Measurements from ENCODE around the gene CCRL2. TPM values are rescaled to one million over a fixed set of nuclear protein-coding genes. Genes with fewer than 3 reads are reported as not detected.
A peak's percentile ranks its signal among the peaks of the same experiment; 100 is the strongest.

Gene CCRL2
- total and polyA plus RNA-seq, 2 of the 8 experiments (the other 6 are each of a cell fraction or from before 2014, with no cell fraction given) = not detected

DNA sequence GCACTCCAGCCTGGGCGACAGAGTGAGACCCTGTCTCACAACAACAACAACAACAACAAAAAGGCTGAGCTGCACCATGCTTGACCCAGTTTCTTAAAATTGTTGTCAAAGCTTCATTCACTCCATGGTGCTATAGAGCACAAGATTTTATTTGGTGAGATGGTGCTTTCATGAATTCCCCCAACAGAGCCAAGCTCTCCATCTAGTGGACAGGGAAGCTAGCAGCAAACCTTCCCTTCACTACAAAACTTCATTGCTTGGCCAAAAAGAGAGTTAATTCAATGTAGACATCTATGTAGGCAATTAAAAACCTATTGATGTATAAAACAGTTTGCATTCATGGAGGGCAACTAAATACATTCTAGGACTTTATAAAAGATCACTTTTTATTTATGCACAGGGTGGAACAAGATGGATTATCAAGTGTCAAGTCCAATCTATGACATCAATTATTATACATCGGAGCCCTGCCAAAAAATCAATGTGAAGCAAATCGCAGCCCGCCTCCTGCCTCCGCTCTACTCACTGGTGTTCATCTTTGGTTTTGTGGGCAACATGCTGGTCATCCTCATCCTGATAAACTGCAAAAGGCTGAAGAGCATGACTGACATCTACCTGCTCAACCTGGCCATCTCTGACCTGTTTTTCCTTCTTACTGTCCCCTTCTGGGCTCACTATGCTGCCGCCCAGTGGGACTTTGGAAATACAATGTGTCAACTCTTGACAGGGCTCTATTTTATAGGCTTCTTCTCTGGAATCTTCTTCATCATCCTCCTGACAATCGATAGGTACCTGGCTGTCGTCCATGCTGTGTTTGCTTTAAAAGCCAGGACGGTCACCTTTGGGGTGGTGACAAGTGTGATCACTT is 34.3 kb upstream of the CCRL2 start:
- FAIRE-seq (peak; percentile 36), DNase-seq (ENCODE audit: low read depth in 1 of 2, low spot score in 2 of 2) (no peak)
- Histone ChIP-seq H3K9ac (replicated peaks in 1 of 4; ENCODE audit: extremely low read depth in 1 of 4, low read depth in 3 of 4, low read length in 3 of 4) (no peak overlapping the region), H2BK5ac (ENCODE audit: low read depth, low read length) (no peak overlapping the region), H3K79me2 (ENCODE audit: control insufficient read depth in 1 of 2, insufficient read depth in 2 of 2, low read length in 2 of 2) (no peaks in the 10 kb centered on the region), H3K27me3 (replicated peaks in 1 of 4; ENCODE audit: control insufficient read depth in 3 of 4, extremely low read depth in 1 of 4, insufficient read depth in 3 of 4, low read length in 3 of 4) (no peaks in the 10 kb centered on the region), H3K56ac (replicated peaks; ENCODE audit: insufficient read length, low read depth, low read length) (no peak overlapping the region), H3K23me2 (ENCODE audit: low read depth, low read length) (no peaks in the 10 kb centered on the region), H3K79me1 (ENCODE audit: low read depth, low read length) (no peaks in the 10 kb centered on the region), H3K4me1 (replicated peaks in 1 of 4; ENCODE audit: control insufficient read depth in 3 of 4, insufficient read depth in 4 of 4, low read length in 3 of 4) (peaks cover 0 to 6% (median 3%) of the 10 kb centered on the region in 4 experiments; a peak in 3 of 7 replicates), H4K20me1 (replicated peaks in 1 of 2; ENCODE audit: control insufficient read depth in 1 of 2, insufficient read depth in 2 of 2, low read length in 2 of 2) (no peaks in the 10 kb centered on the region), H2AK5ac (ENCODE audit: low read depth, low read length) (no peak overlapping the region), H3K36me3 (ENCODE audit: control insufficient read depth in 2 of 4, insufficient read depth in 4 of 4, low read length in 3 of 4) (no peaks in the 10 kb centered on the region), H2BK120ac (replicated peaks; ENCODE audit: low read depth, low read length) (no peak overlapping the region), H4K91ac (replicated peaks; ENCODE audit: insufficient read length, low read length) (no peak overlapping the region), H3K14ac (ENCODE audit: insufficient read length) (no peak overlapping the region), H3K4ac (replicated peaks; ENCODE audit: insufficient read length, low read depth, low read length) (no peak overlapping the region), H2BK20ac (ENCODE audit: low read length) (0 out of 2 replicates have a peak overlapping the region, but pooled peaks have one; percentile 26), H3K4me2 (ENCODE audit: insufficient read depth in 1 of 2, low read depth in 2 of 2, low read length in 2 of 2) (no peak overlapping the region), H2BK15ac (ENCODE audit: low read length) (no peak overlapping the region), H4K5ac (ENCODE audit: insufficient read length, low read depth, low read length) (no peak overlapping the region), H3K27ac (ENCODE audit: low read depth, low read length) (no peak overlapping the region), H3K23ac (ENCODE audit: insufficient read length) (no peak overlapping the region), H3K4me3 (ENCODE audit: extremely low read depth in 1 of 4, insufficient read depth in 2 of 4, low read depth in 3 of 4, low read length in 4 of 4) (no peak overlapping the region), H3K9me3 (ENCODE audit: insufficient read depth in 2 of 2, low read depth in 1 of 2, low read length in 1 of 2) (no peaks in the 10 kb centered on the region), H4K8ac (ENCODE audit: extremely low read depth, insufficient read depth, low read length) (no peak overlapping the region), H3K18ac (ENCODE audit: extremely low read depth, low read length) (no peak overlapping the region), H2AFZ (ENCODE audit: low read length) (no peak overlapping the region), H2BK12ac (ENCODE audit: low read depth, low read length) (no peak overlapping the region)
- POLR2A ChIA-PET (ENCODE audit: partially characterized antibody) = interaction anchor here (0.6 kb wide), 1 partner anchor 1096 kb away, joined by 3 read pairs; no protein-coding TSS in a partner anchor
- CTCF ChIA-PET (ENCODE audit: partially characterized antibody) = interaction anchor here (0.6 to 12.9 kb wide), 26 partner anchors 9 to 1383 kb away, joined by 3 to 164 read pairs (median 3); partner anchors contain the start of gene CCR1
- WGBS, 2 experiments (ENCODE audit: extremely low coverage in 1 of 2, insufficient coverage in 1 of 2, insufficient read length in 1 of 2, insufficient replicate concordance in 2 of 2, low coverage in 1 of 2, low lambda C conversion rate in 2 of 2, missing lambda C conversion rate in 1 of 2) = 84% methylated on average over 9 of the region's 9 CpGs; no CpG with 5 or more reads in 1 of the 2 experiments
- TF ChIP-seq, protein P1, sequence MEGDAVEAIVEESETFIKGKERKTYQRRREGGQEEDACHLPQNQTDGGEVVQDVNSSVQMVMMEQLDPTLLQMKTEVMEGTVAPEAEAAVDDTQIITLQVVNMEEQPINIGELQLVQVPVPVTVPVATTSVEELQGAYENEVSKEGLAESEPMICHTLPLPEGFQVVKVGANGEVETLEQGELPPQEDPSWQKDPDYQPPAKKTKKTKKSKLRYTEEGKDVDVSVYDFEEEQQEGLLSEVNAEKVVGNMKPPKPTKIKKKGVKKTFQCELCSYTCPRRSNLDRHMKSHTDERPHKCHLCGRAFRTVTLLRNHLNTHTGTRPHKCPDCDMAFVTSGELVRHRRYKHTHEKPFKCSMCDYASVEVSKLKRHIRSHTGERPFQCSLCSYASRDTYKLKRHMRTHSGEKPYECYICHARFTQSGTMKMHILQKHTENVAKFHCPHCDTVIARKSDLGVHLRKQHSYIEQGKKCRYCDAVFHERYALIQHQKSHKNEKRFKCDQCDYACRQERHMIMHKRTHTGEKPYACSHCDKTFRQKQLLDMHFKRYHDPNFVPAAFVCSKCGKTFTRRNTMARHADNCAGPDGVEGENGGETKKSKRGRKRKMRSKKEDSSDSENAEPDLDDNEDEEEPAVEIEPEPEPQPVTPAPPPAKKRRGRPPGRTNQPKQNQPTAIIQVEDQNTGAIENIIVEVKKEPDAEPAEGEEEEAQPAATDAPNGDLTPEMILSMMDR (IDR thresholded peaks at IDR 0.05; ENCODE audit: control extremely low read depth in 1 of 3, insufficient read depth in 1 of 3, low read depth in 1 of 3, low read length in 3 of 3) = peak in 2 of 3 experiments; percentile 68 to 74; a peak in 3 of 4 replicates
- TF ChIP-seq HDAC2 (IDR thresholded peaks at IDR 0.05; ENCODE audit: borderline replicate concordance in 1 of 2, low read depth in 2 of 2, low read length in 2 of 2) = no peak
- TF ChIP-seq TBP (IDR thresholded peaks at IDR 0.05; ENCODE audit: low read depth, low read length) = no peak
- TF ChIP-seq CTBP2 (IDR thresholded peaks at IDR 0.05; ENCODE audit: borderline replicate concordance, insufficient read depth, insufficient read length, low read length) = no peak
- TF ChIP-seq, protein P2, sequence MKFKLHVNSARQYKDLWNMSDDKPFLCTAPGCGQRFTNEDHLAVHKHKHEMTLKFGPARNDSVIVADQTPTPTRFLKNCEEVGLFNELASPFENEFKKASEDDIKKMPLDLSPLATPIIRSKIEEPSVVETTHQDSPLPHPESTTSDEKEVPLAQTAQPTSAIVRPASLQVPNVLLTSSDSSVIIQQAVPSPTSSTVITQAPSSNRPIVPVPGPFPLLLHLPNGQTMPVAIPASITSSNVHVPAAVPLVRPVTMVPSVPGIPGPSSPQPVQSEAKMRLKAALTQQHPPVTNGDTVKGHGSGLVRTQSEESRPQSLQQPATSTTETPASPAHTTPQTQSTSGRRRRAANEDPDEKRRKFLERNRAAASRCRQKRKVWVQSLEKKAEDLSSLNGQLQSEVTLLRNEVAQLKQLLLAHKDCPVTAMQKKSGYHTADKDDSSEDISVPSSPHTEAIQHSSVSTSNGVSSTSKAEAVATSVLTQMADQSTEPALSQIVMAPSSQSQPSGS (IDR thresholded peaks at IDR 0.05; ENCODE audit: low read length) = no peak
- TF ChIP-seq ASH2L (IDR thresholded peaks at IDR 0.05; ENCODE audit: low read length) = no peak

All from H1 (cell line).